Kidney (tissue), 14 donors: ENCODE results near the gene PCNX4. TPM values are rescaled to one million over a fixed set of nuclear protein-coding genes. Genes with fewer than 3 reads are reported as not detected.
A peak's percentile ranks its signal among the peaks of the same experiment; 100 is the strongest.

Experiments used
- DNase-seq, 5 donors: peaks; one replicate each; pipeline ENCODE4 v3.0.0-alpha.2; 2013 to 2020
- FAIRE-seq: peaks from 2 replicates; lab custom pipeline; 2012; peaks lifted over from hg19 to GRCh38; lab: Jason Lieb, UNC
- H3K27ac ChIP-seq, 2 donors: one replicate each; pipeline ENCODE4 v1.7.0; 2013; ENCODE audit warnings: low read depth in 2 of 2, low read length in 2 of 2, inconsistent platforms in 1 of 2
- H3K27me3 ChIP-seq: one replicate; pipeline ENCODE4 v1.7.1; 2013; ENCODE audit warnings: low read length, inconsistent platforms; ENCODE audit not compliant: control insufficient read depth, insufficient read depth
- H3K36me3 ChIP-seq, 3 donors: one replicate each; pipeline versions ENCODE4 v1.7.0 to v1.7.1; 2013; ENCODE audit warnings: low read length in 3 of 3, control low read depth in 1 of 3, inconsistent platforms in 1 of 3; ENCODE audit not compliant: insufficient read depth in 3 of 3, control insufficient read depth in 2 of 3
- H3K4me1 ChIP-seq, 3 donors: one replicate each; pipeline versions ENCODE4 v1.7.0 to v1.7.1; 2013; ENCODE audit warnings: low read length in 3 of 3, inconsistent platforms in 1 of 3, low read depth in 1 of 3; ENCODE audit not compliant: control insufficient read depth in 2 of 3, insufficient read depth in 2 of 3
- H3K4me3 ChIP-seq, 3 donors: one replicate each; pipeline versions ENCODE4 v1.7.0 to v1.8.1; 2013; ENCODE audit warnings: low read length in 3 of 3, control low read depth in 1 of 3, inconsistent platforms in 1 of 3
- H3K9ac ChIP-seq, 3 donors: one replicate each; pipeline versions ENCODE4 v1.7.0 to v1.7.1; 2013; ENCODE audit warnings: low read length in 3 of 3, control low read depth in 1 of 3, inconsistent platforms in 1 of 3
- H3K9me3 ChIP-seq, 3 donors: one replicate each; pipeline versions ENCODE4 v1.7.0 to v1.7.1; 2013; ENCODE audit warnings: low read length in 3 of 3, control low read depth in 1 of 3, inconsistent platforms in 1 of 3; ENCODE audit not compliant: control insufficient read depth in 2 of 3, insufficient read depth in 1 of 3
- intact Hi-C: fragments of 100-400 bp; cut with DNase I; formaldehyde crosslinking; loops from one replicate; pipeline ENCODE4 v1.11.1; 2022
- polyA plus RNA-seq: library from polyadenylated mRNA; stranded (reverse); fragments of 350-450 nt; fragmentation: Illumina TruSeq; extraction: RNeasy Lipid Tissue Mini Kit (QIAGEN cat#74804); gene quantifications from one replicate; pipeline ENCODE4 v1.2.3, GENCODE V29; 2014; ENCODE audit warnings: low read depth, low replicate concordance; ENCODE audit not compliant: insufficient read depth
- total RNA-seq: library from RNA; stranded (reverse); fragmentation: NEBNext Ultra II Directional; extraction: Animal tissue kit (Norgen Biotek cat#: 25700); gene quantifications from one replicate; pipeline ENCODE4 v1.2.1, GENCODE V29; 2021
- TF ChIP-seq, protein P1 (sequence below): IDR thresholded peaks from 3 replicates; pipeline ENCODE4 v1.5.1; 2012; ENCODE audit warnings: mild to moderate bottlenecking, moderate library complexity, borderline replicate concordance; ENCODE audit not compliant: insufficient read depth; ENCODE audit errors: extremely low read depth
- donor health status: control.
- donor health status: control.
- donor health status: control.
- donor health status: control.
- donor health status: control.
- donor health status: DM: yes; HTN: yes; CAD: no.
- donor health status: Normal renal cell carcinoma (clear cell type).

Gene PCNX4
- total and polyA plus RNA-seq, 2 donors from 2014 or later: 25.1 to 44.9 TPM

DNA sequence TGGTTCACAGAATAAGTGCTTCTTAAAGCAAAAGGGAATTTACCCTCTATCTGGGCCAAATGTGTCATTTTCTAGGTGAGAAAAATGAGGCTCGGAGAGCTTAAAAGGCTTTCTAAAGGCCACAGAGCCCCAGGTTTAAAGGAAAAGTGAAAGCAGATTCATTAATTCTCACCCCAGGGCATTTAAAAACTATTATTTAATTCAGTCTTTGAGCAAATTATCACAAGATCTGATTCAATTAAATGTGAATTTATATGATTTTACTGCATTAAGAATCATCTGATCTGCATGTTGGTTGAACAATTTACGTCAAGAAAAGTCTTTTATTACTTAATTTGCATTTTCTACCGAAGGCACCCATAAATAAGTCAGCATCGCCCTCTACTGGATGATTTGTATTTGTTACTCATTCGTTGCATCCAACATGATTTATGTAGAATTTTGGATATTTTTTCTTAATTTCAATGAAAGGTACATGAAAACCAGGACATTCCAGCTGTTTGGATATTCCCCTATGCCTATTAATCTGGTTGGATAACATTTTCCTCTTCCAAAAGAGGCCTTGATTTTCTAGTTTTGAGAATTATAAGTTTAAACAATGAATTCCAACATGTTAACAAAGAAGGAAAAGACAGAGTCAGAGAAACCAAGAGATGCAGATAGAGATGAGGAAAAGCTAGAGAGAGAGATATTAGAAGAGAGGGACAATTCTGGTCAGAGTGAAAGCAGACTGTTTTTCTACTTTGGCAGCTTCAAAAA lies 92.6 kb downstream of the PCNX4 start:
- intact Hi-C loops: no loop called here
- H3K27ac ChIP-seq: no peak overlapping the region
- no peaks in the 10 kb centered on the region for H3K36me3 ChIP-seq
- H3K9ac ChIP-seq: peak overlapping the region; percentile 46 to 79 (median 65)
- DNase-seq: peak in 2 of 5 donors; percentile 77 to 90
- no peaks in the 10 kb centered on the region for H3K4me1 ChIP-seq
- no peaks in the 10 kb centered on the region for H3K9me3 ChIP-seq
- TF ChIP-seq, protein P1, sequence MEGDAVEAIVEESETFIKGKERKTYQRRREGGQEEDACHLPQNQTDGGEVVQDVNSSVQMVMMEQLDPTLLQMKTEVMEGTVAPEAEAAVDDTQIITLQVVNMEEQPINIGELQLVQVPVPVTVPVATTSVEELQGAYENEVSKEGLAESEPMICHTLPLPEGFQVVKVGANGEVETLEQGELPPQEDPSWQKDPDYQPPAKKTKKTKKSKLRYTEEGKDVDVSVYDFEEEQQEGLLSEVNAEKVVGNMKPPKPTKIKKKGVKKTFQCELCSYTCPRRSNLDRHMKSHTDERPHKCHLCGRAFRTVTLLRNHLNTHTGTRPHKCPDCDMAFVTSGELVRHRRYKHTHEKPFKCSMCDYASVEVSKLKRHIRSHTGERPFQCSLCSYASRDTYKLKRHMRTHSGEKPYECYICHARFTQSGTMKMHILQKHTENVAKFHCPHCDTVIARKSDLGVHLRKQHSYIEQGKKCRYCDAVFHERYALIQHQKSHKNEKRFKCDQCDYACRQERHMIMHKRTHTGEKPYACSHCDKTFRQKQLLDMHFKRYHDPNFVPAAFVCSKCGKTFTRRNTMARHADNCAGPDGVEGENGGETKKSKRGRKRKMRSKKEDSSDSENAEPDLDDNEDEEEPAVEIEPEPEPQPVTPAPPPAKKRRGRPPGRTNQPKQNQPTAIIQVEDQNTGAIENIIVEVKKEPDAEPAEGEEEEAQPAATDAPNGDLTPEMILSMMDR: peak; percentile 66
- peak overlapping the region; percentile 61 to 86 (median 72) for H3K4me3 ChIP-seq
- peak; percentile 96 for FAIRE-seq
- no peaks in the 10 kb centered on the region for H3K27me3 ChIP-seq

GRCh38 chr14:60184905-60185555 lies 93.3 kb downstream of the PCNX4 start:
- Histone ChIP-seq H3K9me3 (no peaks in the 10 kb centered on the region), H3K4me3 (no peak overlapping the region), H3K4me1 (no peaks in the 10 kb centered on the region), H3K27me3 (no peaks in the 10 kb centered on the region), H3K27ac (no peak overlapping the region), H3K9ac (no peak overlapping the region), H3K36me3 (no peaks in the 10 kb centered on the region)
- FAIRE-seq: no peak
- DNase-seq: no peak
- intact Hi-C loops: no loop called here
- TF ChIP-seq, protein P1: no peak

DNA sequence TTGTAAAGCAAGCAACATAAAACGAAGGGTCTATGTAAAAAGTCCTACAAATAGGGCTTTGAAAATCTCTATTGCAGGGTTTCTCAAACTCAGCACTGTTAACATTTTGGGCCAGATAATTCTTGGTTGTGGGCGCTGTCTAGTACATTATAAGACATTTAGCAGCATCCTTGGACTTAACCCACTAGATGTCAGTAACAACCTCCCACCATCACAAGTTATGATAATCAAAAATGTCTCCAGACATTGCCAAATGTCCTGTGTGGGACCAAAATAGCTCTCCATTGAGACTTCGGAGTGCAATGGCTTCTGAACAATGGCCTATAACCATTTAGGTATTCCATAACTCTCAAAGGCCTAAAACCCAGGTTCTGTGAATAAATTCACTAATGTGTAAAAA lies 96.4 kb downstream of the PCNX4 start:
- Histone ChIP-seq H3K36me3 (no peaks in the 10 kb centered on the region), H3K4me1 (no peaks in the 10 kb centered on the region), H3K4me3 (no peak overlapping the region), H3K9ac (no peak overlapping the region), H3K27me3 (no peaks in the 10 kb centered on the region), H3K27ac (no peak overlapping the region), H3K9me3 (no peaks in the 10 kb centered on the region)
- intact Hi-C loops: no loop called here
- TF ChIP-seq, protein P1: no peak
- DNase-seq: no peak
- no peak for FAIRE-seq
